ENCODE data around the gene ABCB7.
"Not testable (repeated sequence)": the region's sequence is repeated elsewhere in the genome, so short reads cannot be mapped to it uniquely, and the experiment has no call there.

Gene ABCB7

DNA sequence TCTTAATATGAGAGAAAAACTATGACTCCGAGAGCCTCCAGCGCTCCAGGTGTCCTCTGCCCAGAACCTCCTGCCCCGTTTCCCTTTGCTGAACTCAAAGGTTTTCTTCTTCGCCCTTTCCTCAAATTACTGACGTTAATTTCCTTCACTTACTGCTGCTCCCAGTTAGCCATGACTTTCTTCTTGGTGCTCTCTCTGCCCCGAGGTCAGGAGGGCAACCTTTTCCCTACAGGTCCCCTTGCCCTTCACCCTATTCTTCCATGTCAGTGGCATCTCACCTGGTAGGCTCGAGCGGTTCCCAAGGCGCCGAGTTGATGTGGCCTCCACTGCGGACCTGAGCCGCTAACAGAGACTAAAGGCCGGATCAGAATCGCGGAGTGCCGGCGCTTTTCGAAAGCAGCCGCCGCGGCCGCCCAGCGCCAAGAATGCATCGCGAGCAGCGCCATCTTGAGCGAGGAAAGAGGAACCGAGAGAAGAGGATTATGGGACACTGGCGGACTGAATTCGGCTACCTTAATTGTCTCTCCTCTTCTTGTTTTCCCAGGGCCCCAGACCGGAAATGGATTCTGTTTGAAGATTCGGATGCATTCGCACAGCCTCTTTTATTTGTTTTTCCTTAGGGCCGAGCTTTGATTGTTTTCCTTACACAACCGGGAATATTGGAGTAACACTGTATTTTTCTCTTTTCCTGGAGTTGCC lies at the start of gene ABCB7:
ABCB7 (minus strand) TSS at position 457 of the 699 bp plus-strand sequence; CDS start at position 446, 11 bp downstream.
- in situ Hi-C loops (cut with MboI; ENCODE audit: low sequenced_read_pairs) = no loop called here

DNA sequence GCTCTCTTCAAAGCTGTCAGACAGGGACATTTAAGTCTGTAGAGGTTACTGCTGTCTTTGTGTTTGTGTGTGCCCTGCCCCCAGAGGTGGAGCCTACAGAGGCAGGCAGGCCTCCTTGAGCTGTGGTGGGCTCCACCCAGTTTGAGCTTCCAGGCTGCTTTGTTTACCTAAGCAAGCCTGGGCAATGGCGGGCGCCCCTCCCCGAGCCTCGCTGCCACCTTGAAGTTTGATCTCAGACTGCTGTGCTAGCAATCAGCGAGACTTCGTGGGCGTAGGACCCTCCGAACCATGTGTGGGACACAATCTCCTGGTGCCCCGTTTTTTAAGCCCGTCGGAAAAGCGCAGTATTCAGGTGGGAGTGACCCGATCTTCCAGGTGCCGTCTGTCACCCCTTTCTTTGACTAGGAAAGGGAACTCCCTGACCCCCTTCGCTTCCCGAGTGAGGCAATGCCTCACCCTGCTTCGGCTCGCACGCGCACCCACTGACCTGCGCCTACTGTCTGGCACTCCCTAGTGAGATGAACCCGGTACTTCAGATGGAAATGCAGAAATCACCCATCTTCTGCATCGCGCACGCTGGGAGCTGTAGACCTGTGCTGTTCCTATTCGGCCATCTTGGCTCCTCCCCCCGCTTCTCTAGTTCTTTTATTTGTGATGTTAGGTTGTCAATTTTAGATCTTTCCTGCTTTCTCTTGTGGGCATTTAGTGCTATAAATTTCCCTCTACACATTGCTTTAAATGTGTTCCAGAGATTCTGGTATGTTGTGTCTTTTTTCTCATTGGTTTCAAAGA lies 32.5 kb upstream of the ABCB7 start:
- in situ Hi-C loops (cut with MboI; ENCODE audit: low sequenced_read_pairs) = not testable (repeated sequence)

GRCh38 chrX:75181721-75182120 lies 25.6 kb upstream of the ABCB7 start:
- in situ Hi-C loops (cut with MboI; ENCODE audit: low sequenced_read_pairs) = no loop called here

DNA sequence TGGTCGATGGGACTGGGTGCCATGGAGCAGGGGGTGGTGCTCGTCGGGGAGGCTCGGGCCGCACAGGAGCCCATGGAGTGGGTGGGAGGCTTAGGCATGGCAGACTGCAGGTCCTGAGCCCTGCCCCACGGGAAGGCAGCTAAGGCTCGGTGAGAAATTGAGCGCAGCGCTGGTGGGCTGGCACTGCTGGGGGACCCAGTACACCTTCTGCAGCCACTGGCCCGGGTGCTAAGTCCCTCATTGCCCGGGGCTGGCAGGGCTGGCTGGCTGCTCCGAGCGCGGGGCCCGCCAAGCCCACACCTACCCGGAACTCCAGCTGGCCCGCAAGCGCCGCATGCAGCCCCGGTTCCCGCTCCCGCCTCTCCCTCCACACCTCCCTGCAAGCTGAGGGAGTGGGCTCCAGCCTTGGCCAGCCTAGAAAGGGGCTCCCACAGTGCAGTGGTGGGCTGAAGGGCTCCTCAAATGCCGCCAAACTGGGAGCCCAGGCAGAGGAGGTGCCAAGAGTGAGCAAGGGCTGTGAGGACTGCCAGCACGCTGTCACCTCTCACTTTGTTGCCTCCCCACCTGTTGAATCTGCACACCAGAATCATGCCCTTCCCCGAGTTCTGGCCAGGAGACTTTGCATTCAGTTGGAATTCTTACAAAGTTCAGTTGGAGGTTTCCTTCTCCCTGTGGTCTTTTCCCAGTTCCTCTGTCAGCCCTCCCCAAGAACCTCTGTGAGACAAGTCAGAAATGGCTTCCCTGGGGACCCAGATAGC lies 23.6 kb upstream of the ABCB7 start:
- in situ Hi-C loops (cut with MboI; ENCODE audit: low sequenced_read_pairs) = not testable (repeated sequence)

DNA sequence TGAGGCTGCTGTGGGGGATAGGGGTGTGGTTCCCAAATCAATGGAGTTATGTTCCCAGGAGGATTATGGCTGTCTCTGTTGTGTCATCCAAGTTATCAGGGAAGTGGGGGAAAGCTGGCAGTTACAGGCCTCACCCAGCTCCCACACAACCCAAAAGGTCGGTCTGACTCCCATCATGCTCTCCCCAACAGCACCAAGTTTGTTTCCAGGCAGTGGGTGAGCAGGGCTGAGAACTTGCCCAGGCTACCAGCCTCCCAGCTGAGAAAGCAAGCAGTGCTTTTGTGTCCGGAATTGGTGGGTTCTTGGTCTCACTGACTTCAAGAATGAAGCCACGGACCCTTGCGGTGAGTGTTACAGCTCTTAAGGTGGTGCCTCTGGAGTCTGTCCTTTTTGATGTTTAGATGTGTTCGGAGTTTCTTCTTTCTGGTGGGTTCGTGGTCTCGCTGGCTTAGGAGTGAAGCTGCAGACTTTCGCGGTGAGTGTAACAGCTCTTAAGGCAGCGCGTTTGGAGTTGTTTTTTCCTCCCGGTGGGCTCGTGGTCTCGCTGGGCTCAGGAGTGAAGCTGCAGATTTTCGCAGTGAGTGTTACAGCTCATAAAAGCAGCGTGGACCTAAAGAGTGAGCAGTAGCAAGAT lies 16.3 kb upstream of the ABCB7 start:
- in situ Hi-C loops (cut with MboI; ENCODE audit: low sequenced_read_pairs) = not testable (repeated sequence)

- in situ Hi-C loops (cut with MboI; ENCODE audit: low sequenced_read_pairs) = no loop called here
These were observed 2.0 kb upstream of the ABCB7 start for GRCh38 chrX:75158054-75158453.

DNA sequence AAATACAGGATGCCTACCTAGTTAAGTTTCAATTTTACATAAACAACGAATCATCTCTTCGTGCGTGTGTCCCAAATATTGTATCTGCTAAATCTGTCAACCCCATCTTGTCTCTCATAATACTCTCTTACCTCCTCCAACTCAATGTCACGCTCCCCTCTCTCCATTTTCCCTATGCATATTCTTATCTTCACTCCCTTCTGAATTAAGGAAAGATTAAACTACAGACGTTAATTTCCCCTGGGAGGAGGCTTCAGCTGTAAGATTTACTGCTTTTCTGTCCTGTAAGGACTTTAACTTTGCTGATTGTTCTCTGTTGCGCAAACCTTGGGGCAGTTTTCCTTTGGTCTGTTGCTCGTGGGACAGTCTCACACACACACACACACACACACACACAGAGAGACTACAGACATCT lies 455 bp upstream of the ABCB7 start:
- in situ Hi-C loops (cut with MboI; ENCODE audit: low sequenced_read_pairs) = no loop called here

DNA sequence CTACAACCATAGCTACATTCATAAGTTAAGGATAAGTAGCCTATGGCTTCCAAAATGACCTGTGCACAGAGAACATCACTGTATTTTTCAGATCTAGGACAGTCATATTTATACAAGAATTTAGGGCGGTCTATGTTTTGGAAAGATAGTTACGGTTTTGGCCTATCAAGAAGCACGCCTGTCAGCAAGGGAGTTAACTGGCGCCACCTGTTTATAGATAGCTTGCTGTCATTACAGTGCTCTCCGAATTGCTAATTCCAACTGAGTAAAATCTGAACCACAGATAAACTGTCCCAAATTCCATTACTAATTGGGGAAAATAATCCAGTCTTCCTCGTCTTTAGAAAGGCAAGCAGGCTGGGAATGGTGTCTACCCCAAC lies 646 bp downstream of the ABCB7 start:
- in situ Hi-C loops (cut with MboI; ENCODE audit: low sequenced_read_pairs) = no loop called here

GRCh38 chrX:75154871-75155270 lies 1.2 kb downstream of the ABCB7 start:
- in situ Hi-C loops (cut with MboI; ENCODE audit: low sequenced_read_pairs) = no loop called here

- in situ Hi-C loops (cut with MboI; ENCODE audit: low sequenced_read_pairs) = no loop called here
These were observed 4.1 kb downstream of the ABCB7 start for GRCh38 chrX:75151827-75152592.

- in situ Hi-C loops (cut with MboI; ENCODE audit: low sequenced_read_pairs) = no loop called here
These were observed 6.4 kb downstream of the ABCB7 start for GRCh38 chrX:75149654-75150053.

DNA sequence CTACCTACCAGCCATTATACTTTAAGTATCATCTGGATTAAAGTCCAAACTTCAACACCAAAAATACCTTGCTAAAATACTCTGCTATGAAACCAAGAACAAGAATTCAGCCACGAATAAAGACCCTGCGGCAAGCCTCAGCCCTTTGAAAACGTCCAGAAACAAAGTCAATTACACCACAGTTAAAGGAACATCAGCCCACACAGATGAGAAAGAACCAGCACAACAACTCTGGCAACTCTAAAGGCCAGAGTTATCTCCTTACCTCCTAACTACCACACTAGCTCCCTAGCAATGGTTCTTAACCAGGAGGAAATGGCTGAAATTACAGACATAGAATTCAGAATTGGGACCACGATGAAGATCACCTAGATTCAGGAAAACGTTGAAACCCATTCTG lies 23.4 kb downstream of the ABCB7 start:
- in situ Hi-C loops (cut with MboI; ENCODE audit: low sequenced_read_pairs) = no loop called here

GRCh38 chrX:75131973-75132627 lies 24.0 kb downstream of the ABCB7 start:
- in situ Hi-C loops (cut with MboI; ENCODE audit: low sequenced_read_pairs) = no loop called here

DNA sequence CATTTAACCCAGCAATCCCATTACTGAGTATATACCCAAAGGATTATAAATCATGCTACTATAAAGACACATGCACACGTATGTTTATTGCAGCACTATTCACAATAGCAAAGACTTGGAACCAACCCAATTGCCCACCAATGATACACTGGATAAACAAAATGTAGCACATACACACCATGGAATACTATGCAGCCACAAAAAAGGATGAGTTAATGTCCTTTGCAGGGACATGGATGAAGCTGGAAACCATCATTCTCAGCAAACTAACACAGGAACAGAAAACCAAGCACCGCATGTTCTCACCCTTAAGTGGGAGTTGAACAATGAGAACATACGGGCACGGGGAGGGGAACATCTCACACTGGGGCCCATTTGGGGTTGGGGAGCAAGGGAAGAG lies 27.0 kb downstream of the ABCB7 start:
- in situ Hi-C loops (cut with MboI; ENCODE audit: low sequenced_read_pairs) = not testable (repeated sequence)

GRCh38 chrX:75118296-75118695 lies 37.8 kb downstream of the ABCB7 start:
- in situ Hi-C loops (cut with MboI; ENCODE audit: low sequenced_read_pairs) = no loop called here

DNA sequence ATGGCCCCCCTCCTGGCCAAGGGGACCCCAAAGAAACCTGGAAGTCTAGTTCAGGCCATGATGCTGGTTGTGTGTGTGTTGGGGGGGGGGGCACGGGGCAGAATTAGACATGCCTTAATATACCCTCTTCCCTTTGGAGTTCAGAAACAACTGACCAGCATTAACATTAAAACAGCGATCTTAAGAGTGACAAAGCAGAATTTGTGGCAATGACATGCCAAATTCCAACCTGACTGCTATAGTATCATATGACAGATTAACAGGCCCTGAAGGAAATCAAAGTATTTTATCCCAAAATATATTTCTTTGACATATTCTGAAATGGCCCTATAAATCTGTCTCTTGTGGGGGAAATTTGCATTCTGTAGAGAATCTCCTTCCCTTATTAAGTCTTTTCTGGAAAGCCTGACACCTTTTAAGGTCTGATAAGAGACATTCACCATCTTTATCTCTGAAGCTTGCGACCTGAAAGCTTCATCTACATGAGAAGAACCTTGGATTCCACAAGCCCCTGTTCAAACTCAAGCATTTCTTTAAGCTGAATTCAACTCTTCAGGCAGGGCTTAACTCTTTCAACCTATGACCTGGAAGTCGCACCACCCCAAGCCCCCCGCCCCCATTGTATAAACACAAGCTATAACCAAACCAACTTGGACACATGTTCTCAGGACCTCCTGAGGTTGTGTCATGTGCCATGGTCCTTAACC lies 40.2 kb downstream of the ABCB7 start:
- in situ Hi-C loops (cut with MboI; ENCODE audit: low sequenced_read_pairs) = no loop called here

DNA sequence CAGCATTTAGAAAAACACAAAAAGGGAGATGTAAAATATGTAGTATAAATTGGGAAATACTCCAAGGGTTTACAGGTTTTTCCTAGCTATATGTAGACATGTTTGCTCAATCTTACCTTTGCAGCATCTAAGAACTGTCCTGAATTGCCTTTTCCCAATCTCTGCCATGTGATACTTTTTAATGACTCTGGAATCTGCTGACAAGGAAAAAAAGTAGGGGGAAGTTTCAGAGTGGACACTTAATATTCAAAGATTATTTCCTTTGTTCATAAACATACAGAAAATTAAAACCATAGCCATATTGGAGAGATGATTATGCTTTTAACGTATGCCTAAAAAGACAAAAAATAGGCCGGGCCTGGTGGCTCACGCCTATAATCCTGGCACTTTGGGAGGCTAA lies 41.4 kb downstream of the ABCB7 start:
- in situ Hi-C loops (cut with MboI; ENCODE audit: low sequenced_read_pairs) = no loop called here

DNA sequence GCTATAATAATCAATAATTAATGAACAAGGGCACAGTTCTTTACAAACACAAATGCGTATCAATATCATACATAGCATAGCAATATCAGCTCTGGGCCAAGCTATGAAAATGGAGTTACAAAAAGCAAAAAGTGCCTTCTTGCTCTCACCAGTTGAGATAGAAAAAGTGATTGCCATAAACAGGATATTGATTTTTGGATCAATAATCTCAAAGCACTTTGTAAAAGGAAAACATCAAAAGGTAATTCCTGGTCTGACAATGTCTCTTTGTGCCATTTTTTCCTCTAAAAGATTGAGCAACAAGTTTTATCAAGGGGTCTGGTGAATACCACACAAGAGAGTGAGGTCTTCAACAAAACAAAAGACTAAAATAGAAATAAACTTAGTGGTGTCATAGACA lies 42.4 kb downstream of the ABCB7 start:
- in situ Hi-C loops (cut with MboI; ENCODE audit: low sequenced_read_pairs) = no loop called here

GRCh38 chrX:75107863-75108509 lies 48.1 kb downstream of the ABCB7 start:
- in situ Hi-C loops (cut with MboI; ENCODE audit: low sequenced_read_pairs) = no loop called here

Measured in HL-60/S4 treated with retinoic acid at 250 ng/mL for 4 days and 3 days (cell line).